OCI-LY3 (cell line): Measurements from ENCODE around the gene PYHIN1.

Experiments
- CTCF ChIP-seq: fragments of 200-600, 300-600 bp; sonication (generic); IDR thresholded peaks from 2 replicates; pipeline ENCODE4 v1.5.1; 2014; ENCODE audit warnings: antibody characterized with exemption, low read length, low read depth
- EZH2phosphoT487 ChIP-seq: fragments of 200-600 bp; shearing (Covaris generic); IDR thresholded peaks from 2 replicates; pipeline ENCODE4 v1.6.1; 2018; ENCODE audit warnings: antibody characterized with exemption, mixed run types, low read depth

GRCh38 chr1:158901623-158902022 is 29.7 kb upstream of the PYHIN1 start:
- no peak for TF ChIP-seq CTCF
- TF ChIP-seq EZH2phosphoT487, result no peak
